ENCODE results near the gene ZNF705A. TPM values are rescaled to one million over a fixed set of nuclear protein-coding genes. Genes with fewer than 3 reads are reported as not detected.
"Not testable (repeated sequence)": the region's sequence is repeated elsewhere in the genome, so short reads cannot be mapped to it uniquely, and the experiment has no call there.

ZNF705A gene
- total RNA-seq, 1 experiment from 2014 or later = not detected

- no peak overlapping the region for H3K9ac ChIP-seq (ENCODE audit: low read length)
- intact Hi-C loops (cut with micrococcal nuclease) = loop anchor here (1.0 to 5.0 kb wide), 2 partner anchors 73 to 123 kb away; no protein-coding TSS in a partner anchor
- H3K27me3 ChIP-seq (ENCODE audit: insufficient read depth, low read length) = no peaks in the 10 kb centered on the region
- H3K4me1 ChIP-seq (ENCODE audit: control insufficient read depth in 1 of 2, insufficient read depth in 2 of 2, low read length in 2 of 2) = no peaks in the 10 kb centered on the region; a peak in 1 of 4 replicates
- H3K9me2 ChIP-seq (ENCODE audit: insufficient read depth) = no peaks in the 10 kb centered on the region
- H3K9me3 ChIP-seq (ENCODE audit: control insufficient read depth in 1 of 2, insufficient read depth in 1 of 2, low read depth in 1 of 2, low read length in 2 of 2) = no peaks in the 10 kb centered on the region
- POLR2A ChIA-PET = no interaction called here
- RAD21 ChIA-PET (ENCODE audit: low non-redundant PET in 1 of 2, low total read pairs in 2 of 2, uncharacterized antibody in 2 of 2, unreplicated experiment in 2 of 2) = interaction anchor here (1.0 kb wide), 2 partner anchors 122 to 128 kb away, joined by 4 to 6 read pairs; no protein-coding TSS in a partner anchor
- no peak; the same call in 1 of the 2 replicates for TF ChIP-seq MAX (IDR thresholded peaks at IDR 0.05)
- TF ChIP-seq CBX3 (IDR thresholded peaks at IDR 0.05; ENCODE audit: low read depth) = no peak
- no peak for TF ChIP-seq EGR1 (IDR thresholded peaks at IDR 0.05; ENCODE audit: low read depth)
- peak; percentile 15; the same call in 1 of the 2 replicates for TF ChIP-seq JUND (IDR thresholded peaks at IDR 0.05)
- TF ChIP-seq POLR2A (IDR thresholded peaks at IDR 0.05; ENCODE audit: borderline replicate concordance, extremely low read depth, insufficient read depth, insufficient read length) = no peak
- TF ChIP-seq ZBTB33 (IDR thresholded peaks at IDR 0.05; ENCODE audit: extremely low read depth, insufficient replicate concordance, low read length) = no peak
- TF ChIP-seq ZFX (IDR thresholded peaks at IDR 0.05) = no peak
- TF ChIP-seq FOSL1 (IDR thresholded peaks at IDR 0.05; ENCODE audit: low read depth) = no peak
- peak; percentile 97 to 100 (median 99) for TF ChIP-seq CTCF (IDR thresholded peaks at IDR 0.05 in 2 of 3, conservative IDR thresholded peaks at IDR 0.05 in 1 of 3; ENCODE audit: borderline replicate concordance in 1 of 3, insufficient read depth in 1 of 3, low read depth in 2 of 3, low read length in 2 of 3)
- TF ChIP-seq RAD21 (IDR thresholded peaks at IDR 0.05; ENCODE audit: low read depth) = peak; percentile 95
- ATAC-seq (peak; percentile 84), DNase-seq (ENCODE audit: low read depth, low spot score) (peak; percentile 63)
- no TSS peak for BruUV-seq (replicated peaks)
- no peak overlapping the region for H3K4me3 ChIP-seq (replicated peaks in 1 of 2; ENCODE audit: low read depth in 1 of 2, low read length in 2 of 2)
- H3K4me2 ChIP-seq (ENCODE audit: low read length) = no peak overlapping the region
- no peaks in the 10 kb centered on the region for H3K79me2 ChIP-seq (ENCODE audit: insufficient read depth, low read length)
- H4K20me1 ChIP-seq (ENCODE audit: insufficient read depth) = no peaks in the 10 kb centered on the region
- peak overlapping the region; percentile 69 for H2AFZ ChIP-seq (ENCODE audit: low read depth, low read length, poor library complexity, severe bottlenecking)
- CTCF ChIA-PET = interaction anchor here (0.8 to 2.8 kb wide), 8 partner anchors 9 to 281 kb away, joined by 3 to 27 read pairs (median 4); no protein-coding TSS in a partner anchor
- H3K27ac ChIP-seq (ENCODE audit: low read depth, low read length) = no peak overlapping the region
- H3K36me3 ChIP-seq (ENCODE audit: control insufficient read depth in 1 of 2, insufficient read depth in 2 of 2, low read length in 2 of 2) = no peaks in the 10 kb centered on the region
These were observed 47.9 kb upstream of the ZNF705A start for GRCh38 chr12:8108808-8109398.

DNA sequence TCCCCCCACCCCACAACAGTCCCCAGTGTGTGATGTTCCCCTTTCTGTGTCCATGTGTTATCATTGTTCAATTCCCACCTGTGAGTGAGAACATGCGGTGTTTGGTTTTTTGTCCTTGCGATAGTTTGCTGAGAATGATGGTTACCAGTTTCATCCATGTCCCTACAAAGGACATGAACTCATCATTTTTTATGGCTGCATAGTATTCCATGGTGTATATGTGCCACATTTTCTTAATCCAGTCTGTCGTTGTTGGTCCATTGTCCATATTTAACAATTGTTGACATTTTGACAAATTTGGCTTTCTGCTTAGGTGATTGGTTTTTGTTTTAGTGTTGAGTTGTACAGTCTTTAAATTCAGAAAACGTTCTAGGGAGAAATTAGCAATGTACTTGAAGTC is 43.7 kb upstream of the ZNF705A start:
- H3K27me3 ChIP-seq (ENCODE audit: insufficient read depth, low read length); intact Hi-C loops (cut with micrococcal nuclease); H3K4me1 ChIP-seq (ENCODE audit: control insufficient read depth in 1 of 2, insufficient read depth in 2 of 2, low read length in 2 of 2); H3K27ac ChIP-seq (ENCODE audit: low read depth, low read length); H2AFZ ChIP-seq (ENCODE audit: low read depth, low read length, poor library complexity, severe bottlenecking); ATAC-seq; DNase-seq (ENCODE audit: low read depth, low spot score); H3K9ac ChIP-seq (ENCODE audit: low read length); BruUV-seq (replicated peaks); RAD21 ChIA-PET (ENCODE audit: low non-redundant PET in 1 of 2, low total read pairs in 2 of 2, uncharacterized antibody in 2 of 2, unreplicated experiment in 2 of 2); CTCF ChIA-PET; H3K4me2 ChIP-seq (ENCODE audit: low read length); H3K9me2 ChIP-seq (ENCODE audit: insufficient read depth); H4K20me1 ChIP-seq (ENCODE audit: insufficient read depth); H3K9me3 ChIP-seq (ENCODE audit: control insufficient read depth in 1 of 2, insufficient read depth in 1 of 2, low read depth in 1 of 2, low read length in 2 of 2); H3K36me3 ChIP-seq (ENCODE audit: control insufficient read depth in 1 of 2, insufficient read depth in 2 of 2, low read length in 2 of 2); POLR2A ChIA-PET; H3K79me2 ChIP-seq (ENCODE audit: insufficient read depth, low read length); H3K4me3 ChIP-seq (replicated peaks in 1 of 2; ENCODE audit: low read depth in 1 of 2, low read length in 2 of 2): not testable (repeated sequence)

Data from HCT116 (cell line).